Small intestine (tissue), 7 donors: ENCODE measurements around the gene CD58. TPM values are rescaled to one million over a fixed set of nuclear protein-coding genes. Genes with fewer than 3 reads are reported as not detected.

ENCODE experiments used
- DNase-seq, 2 donors: peaks; one replicate each; pipeline versions ENCODE4 v3.0.0 to v3.0.0-alpha.2; 2013
- FAIRE-seq: peaks from 2 replicates; lab custom pipeline; 2012; peaks lifted over from hg19 to GRCh38; lab: Jason Lieb, UNC
- H3K27ac ChIP-seq, 3 donors: one replicate each; pipeline ENCODE4 v1.5.1; 2013; ENCODE audit warnings: low read length in 2 of 3, mild to moderate bottlenecking in 2 of 3, control low read depth in 1 of 3, inconsistent platforms in 1 of 3, low read depth in 1 of 3, moderate library complexity in 1 of 3
- H3K27me3 ChIP-seq, 3 donors: one replicate each; pipeline ENCODE4 v1.6.1; 2013; ENCODE audit warnings: low read length in 3 of 3, inconsistent platforms in 1 of 3; ENCODE audit not compliant: control insufficient read depth in 3 of 3, insufficient read depth in 3 of 3
- H3K36me3 ChIP-seq, 3 donors: one replicate each; pipeline ENCODE4 v1.6.1; 2013; ENCODE audit warnings: low read length in 3 of 3, inconsistent platforms in 1 of 3, low read depth in 1 of 3, mild to moderate bottlenecking in 1 of 3, moderate library complexity in 1 of 3; ENCODE audit not compliant: control insufficient read depth in 3 of 3, insufficient read depth in 2 of 3
- H3K4me1 ChIP-seq, 3 donors: one replicate each; pipeline ENCODE4 v1.6.1; 2013; ENCODE audit warnings: low read length in 2 of 3, inconsistent platforms in 1 of 3, low read depth in 1 of 3, mild to moderate bottlenecking in 1 of 3, moderate library complexity in 1 of 3; ENCODE audit not compliant: control insufficient read depth in 3 of 3, insufficient read depth in 2 of 3
- H3K4me3 ChIP-seq, 3 donors: one replicate each; pipeline ENCODE4 v1.5.1; 2013; ENCODE audit warnings: low read length in 3 of 3, control low read depth in 1 of 3, inconsistent platforms in 1 of 3, low read depth in 1 of 3, mild to moderate bottlenecking in 1 of 3, moderate library complexity in 1 of 3
- H3K9me3 ChIP-seq, 2 donors: one replicate each; pipeline ENCODE4 v1.6.1; 2013; ENCODE audit warnings: low read depth in 1 of 2, low read length in 1 of 2; ENCODE audit not compliant: control insufficient read depth in 2 of 2, insufficient read depth in 1 of 2
- WGBS, 3 donors: extraction: QIAGEN DNeasy Blood & Tissue Kit; methylation state at CpG; one replicate each; pipeline ENCODE4 v1.1.7; 2013; 5-methylcytosine and 5-hydroxymethylcytosine counted together
- polyA plus RNA-seq, 4 donors: library from polyadenylated mRNA; stranded (reverse) in 3 of 4; unstranded in 1 of 4; fragments of 200-250 nt in 3 of 4; fragments of 120-200 nt in 1 of 4; gene quantifications; one replicate each; pipeline versions ENCODE4 v1.2.1 to v1.2.3, GENCODE V29; 2013
- donor health status: healthy with polysubstance abuse.
- donor health status: control.
- donor health status: control.
- donor health status: Bipolar disorder and iron deficiency.
- donor health status: healthy.

The CD58 gene
- polyA plus RNA-seq, 4 donors = 28.4 to 40.8 (median 29.6) TPM

DNA sequence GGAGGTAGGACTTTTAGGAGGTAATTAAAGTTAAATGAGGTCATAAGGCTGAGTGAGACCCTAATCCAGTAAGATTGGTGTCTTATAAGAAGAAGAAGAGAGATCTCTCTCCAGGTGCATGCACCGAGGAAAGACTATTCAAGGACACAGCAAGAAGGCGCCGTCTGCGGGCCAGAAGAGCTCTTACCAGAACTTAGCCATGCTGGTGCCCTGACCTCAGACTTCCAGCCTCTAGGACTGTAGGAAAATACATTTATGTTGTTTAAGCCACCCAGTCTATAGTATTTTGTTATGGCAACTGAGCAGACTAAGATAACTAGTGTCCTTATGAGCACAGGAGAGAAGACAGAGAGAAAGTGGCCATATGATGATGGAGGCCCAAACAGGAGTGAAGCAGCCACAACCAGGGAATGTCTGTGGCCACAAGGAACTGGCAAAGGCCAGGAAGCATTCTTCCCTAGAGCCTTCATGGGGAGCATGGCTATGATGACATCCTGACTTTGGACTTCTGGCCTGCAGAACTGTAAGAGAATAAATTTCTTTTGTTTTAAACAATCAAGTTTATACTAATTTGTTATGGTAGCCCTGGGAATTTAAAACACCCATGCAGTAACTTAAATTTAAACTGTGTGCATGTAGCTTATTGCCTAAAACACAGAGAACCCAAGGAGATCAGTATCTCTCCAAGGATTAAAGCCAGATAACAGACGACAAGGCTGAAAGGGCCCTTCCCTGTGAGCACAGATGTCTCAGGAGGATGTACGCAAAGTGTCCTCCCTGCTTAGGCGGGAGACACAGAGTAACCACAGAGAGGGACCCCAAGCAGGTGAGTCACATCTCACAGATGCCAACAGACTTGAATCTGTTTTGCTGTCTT is 9.9 kb upstream of the CD58 start:
- Histone ChIP-seq H3K27me3 (no peaks in the 10 kb centered on the region), H3K4me1 (no peaks in the 10 kb centered on the region), H3K36me3 (peaks cover 0 to 57% (median 5%) of the 10 kb centered on the region in 3 donors), H3K9me3 (no peaks in the 10 kb centered on the region), H3K27ac (no peak overlapping the region), H3K4me3 (no peak overlapping the region)
- DNase-seq (no peak), FAIRE-seq (no peak)
- WGBS, 3 donors = 79 to 87% (median 81%) methylated on average over 7 of the region's 7 CpGs

DNA sequence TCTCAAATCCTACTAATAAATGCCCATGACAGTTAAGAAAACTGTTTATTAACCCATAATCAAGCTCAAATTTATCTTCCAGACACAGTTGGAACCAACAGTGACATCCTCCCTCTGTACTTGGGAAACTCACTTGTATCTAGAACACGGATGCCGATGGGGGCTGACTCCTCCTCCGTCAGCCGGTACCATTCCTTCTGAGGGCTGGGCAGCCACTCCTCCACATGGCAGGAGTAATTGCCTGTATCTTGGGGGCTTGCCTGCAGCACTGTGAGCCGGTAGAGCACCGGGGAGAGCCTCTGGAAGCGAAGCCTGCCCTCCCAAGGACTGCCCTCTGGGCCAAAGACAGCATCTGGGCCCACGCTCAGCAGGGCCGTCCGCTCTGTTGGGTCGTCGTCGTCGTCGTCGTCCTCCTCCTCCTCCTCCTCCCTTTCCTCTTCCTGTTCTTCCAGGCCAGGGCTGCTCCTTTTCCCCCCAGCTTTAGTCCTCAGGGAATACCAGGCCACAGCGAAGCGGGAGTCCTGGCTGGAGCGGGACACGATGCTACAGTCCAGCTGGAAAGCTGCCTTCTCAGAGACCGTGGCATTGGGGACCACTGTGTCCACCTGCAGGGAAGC is 8.5 kb upstream of the CD58 start:
- peaks cover 0 to 49% (median 5%) of the 10 kb centered on the region in 3 donors for H3K36me3 ChIP-seq
- no peaks in the 10 kb centered on the region for H3K4me1 ChIP-seq
- no peaks in the 10 kb centered on the region for H3K9me3 ChIP-seq
- WGBS, 3 donors = 83 to 90% (median 88%) methylated on average over 20 to 21 of the region's 21 CpGs
- H3K27me3 ChIP-seq = no peaks in the 10 kb centered on the region
- DNase-seq = no peak
- H3K4me3 ChIP-seq = no peak overlapping the region
- no peak overlapping the region for H3K27ac ChIP-seq
- FAIRE-seq = no peak

DNA sequence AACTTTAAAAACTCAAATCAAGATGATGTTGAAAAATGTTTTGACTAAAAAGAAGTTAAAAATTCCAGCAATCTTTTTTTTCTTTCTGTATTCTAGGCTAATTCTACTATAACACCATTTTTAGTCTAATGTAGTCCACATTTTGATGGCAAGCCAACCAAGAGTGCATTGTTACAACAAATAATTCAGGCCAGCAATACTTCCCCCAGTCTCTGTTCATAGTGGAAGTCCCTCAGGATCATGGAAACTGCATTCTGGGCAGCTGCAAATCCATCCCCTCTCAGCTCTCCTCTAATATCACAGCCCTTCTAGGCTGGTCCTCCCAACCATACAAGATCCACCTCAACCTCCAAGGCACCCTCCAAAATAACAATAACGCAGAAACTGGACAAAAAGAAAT is 7.8 kb upstream of the CD58 start:
- peaks cover 0 to 47% (median 5%) of the 10 kb centered on the region in 3 donors for H3K36me3 ChIP-seq
- WGBS, 3 donors = 95 to 98% (median 97%) methylated on average over 1 of the region's 1 CpG
- H3K4me3 ChIP-seq = no peak overlapping the region
- H3K9me3 ChIP-seq = no peaks in the 10 kb centered on the region
- H3K27me3 ChIP-seq = no peaks in the 10 kb centered on the region
- peaks cover 0 to 3% (median 0%) of the 10 kb centered on the region in 3 donors for H3K4me1 ChIP-seq
- no peak overlapping the region for H3K27ac ChIP-seq
- FAIRE-seq (no peak), DNase-seq (no peak)

DNA sequence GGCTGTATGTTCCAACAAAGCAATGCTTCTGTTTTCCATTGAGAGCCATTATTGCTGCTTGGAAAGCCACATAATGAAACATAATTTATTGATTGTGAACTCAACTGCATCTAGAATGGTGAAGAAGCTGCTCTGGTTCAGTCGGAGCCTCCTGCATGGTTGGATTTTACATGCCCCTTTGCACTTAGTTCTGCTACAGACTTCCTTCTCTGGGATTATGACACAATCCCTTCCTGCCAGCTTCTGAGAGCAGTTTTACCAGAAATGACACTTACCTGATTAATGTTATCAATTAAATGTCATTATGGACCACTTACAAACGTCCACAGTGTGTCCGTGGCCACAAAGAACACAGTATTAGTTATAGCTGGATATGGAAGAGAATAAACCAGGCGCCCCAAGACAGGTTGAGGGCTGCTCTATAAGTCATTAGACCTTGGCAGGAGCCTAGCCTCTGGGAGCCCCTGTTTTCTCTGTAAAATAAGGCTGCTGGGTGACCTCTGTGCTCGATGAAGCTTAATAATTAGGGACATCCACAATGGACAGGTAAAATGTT is 7.0 kb upstream of the CD58 start:
- FAIRE-seq = no peak

DNA sequence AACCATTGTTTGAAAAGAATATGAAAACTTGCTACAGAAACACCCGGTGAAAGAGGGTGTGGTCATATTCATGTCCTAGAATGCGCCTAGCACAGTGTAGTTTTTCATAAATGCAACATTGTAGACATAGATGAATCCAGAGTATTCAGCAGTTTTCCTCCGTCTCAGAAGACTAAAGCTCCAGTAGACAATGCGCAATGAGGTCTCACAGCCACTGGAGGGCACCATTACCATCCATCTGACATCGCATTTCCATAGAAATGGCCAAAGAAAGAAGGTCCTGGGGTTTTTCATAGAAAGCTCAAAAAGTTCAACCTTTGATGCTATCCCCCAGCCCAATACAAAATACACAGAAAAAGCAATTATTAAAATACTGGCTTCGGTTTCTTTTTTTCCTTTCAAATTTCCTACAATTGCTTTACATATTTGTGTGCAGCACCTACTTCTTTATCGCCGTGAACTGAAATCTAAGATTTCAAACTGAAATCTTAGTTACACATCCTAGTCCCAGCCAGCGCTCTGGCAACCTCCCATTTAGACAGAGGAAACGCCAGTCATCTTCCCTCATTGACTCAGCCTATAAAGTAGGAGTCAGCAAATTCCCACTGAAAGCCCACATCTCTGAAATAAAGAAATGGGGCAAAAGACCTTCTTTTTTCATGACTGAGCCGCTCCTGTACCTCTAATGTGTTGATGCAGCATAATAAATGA is 3.9 kb upstream of the CD58 start:
- Histone ChIP-seq H3K36me3 (peaks cover 0 to 27% (median 2%) of the 10 kb centered on the region in 3 donors), H3K27me3 (no peaks in the 10 kb centered on the region), H3K4me1 (peaks cover 0 to 13% (median 0%) of the 10 kb centered on the region in 3 donors), H3K4me3 (no peak overlapping the region), H3K27ac (no peak overlapping the region), H3K9me3 (no peaks in the 10 kb centered on the region)
- WGBS, 3 donors = 33 to 35% (median 34%) methylated on average over 11 of the region's 11 CpGs
- peak; percentile 68 to 77 for DNase-seq
- no peak for FAIRE-seq

More for the DNA sequence above, 7.0 kb upstream of the CD58 start:
- Histone ChIP-seq H3K9me3 (no peaks in the 10 kb centered on the region), H3K4me3 (no peak overlapping the region), H3K27ac (no peak overlapping the region), H3K36me3 (peaks cover 0 to 42% (median 5%) of the 10 kb centered on the region in 3 donors), H3K4me1 (peaks cover 0 to 3% (median 0%) of the 10 kb centered on the region in 3 donors), H3K27me3 (no peaks in the 10 kb centered on the region)
- 84 to 86% (median 85%) methylated on average over 5 of the region's 5 CpGs for WGBS, 3 donors
- no peak for DNase-seq

DNA sequence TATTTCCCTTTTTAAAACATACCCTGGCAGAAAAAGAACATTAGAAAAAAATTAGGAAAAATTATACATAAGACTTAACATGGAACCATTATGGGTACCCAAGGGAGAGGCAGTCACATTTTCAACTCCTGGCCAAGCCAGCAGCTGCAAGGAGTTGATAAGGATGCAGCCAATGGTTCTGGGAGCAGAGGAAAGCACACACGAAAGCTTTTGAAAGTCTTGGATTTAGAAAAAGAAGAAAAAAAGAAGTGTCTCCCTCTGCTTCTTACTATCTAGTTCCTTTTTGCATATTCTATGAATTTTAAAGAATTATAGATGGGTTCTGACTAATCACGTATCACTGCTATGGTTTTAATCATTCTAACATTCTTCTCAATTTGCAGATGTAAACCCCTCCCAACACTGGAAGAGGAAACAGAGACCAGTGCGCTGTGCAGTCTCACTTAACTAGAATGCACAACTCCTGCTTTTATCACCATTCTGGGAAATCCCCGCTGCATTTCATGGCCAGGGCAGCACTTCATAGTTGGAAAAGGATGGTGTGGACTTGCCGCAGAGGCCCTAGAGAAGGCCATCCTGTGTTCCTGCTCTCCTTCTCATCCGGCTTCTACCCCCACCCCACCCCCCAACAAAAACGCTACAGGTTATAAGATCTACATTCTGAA is 2.7 kb upstream of the CD58 start:
- DNase-seq = no peak
- H3K4me1 ChIP-seq = peaks cover 0 to 20% (median under 1%) of the 10 kb centered on the region in 3 donors
- no peaks in the 10 kb centered on the region for H3K27me3 ChIP-seq
- H3K4me3 ChIP-seq = no peak overlapping the region
- no peak overlapping the region for H3K27ac ChIP-seq
- no peaks in the 10 kb centered on the region for H3K9me3 ChIP-seq
- FAIRE-seq = no peak
- WGBS, 3 donors = 81 to 90% (median 84%) methylated on average over 7 of the region's 7 CpGs
- peaks cover 0 to 21% (median 2%) of the 10 kb centered on the region in 3 donors for H3K36me3 ChIP-seq

DNA sequence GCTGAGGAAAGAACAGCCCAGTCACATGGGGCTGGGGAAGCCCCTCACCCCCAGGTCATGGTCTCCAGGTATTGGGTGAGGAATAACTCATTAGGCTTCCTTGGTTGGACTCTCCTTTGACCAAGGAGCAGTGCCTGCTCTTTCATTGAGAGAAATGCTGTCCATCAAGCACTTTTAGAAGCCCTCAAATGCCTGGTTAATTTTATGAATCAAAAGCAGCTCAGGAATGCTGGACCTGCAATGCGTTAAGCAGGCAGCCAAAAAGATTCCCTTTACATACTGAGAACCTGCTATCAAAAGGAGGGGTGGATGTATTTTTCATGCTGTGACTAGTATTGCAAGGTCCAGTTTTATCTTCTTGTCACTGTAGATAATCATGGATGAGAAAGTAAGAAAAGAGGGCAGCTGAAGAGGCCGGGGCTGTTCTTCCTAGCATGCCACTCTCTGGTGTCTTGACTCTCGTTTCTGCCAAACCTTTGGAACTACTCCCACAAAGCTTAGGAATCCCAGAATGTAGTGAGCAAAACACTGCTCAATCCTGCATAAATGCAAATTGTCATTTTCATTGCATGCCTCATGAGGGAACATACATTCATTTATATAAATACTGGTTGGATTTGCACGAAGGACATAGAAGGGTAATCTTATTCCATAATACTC is 2.1 kb upstream of the CD58 start:
- no peaks in the 10 kb centered on the region for H3K27me3 ChIP-seq
- H3K36me3 ChIP-seq = peaks cover 0 to 19% (median 2%) of the 10 kb centered on the region in 3 donors
- FAIRE-seq (no peak), DNase-seq (no peak)
- peaks cover 0 to 20% (median 3%) of the 10 kb centered on the region in 3 donors for H3K4me1 ChIP-seq
- H3K4me3 ChIP-seq = no peak overlapping the region
- WGBS, 3 donors = 89 to 91% (median 90%) methylated on average over 4 of the region's 4 CpGs
- no peak overlapping the region for H3K27ac ChIP-seq
- no peaks in the 10 kb centered on the region for H3K9me3 ChIP-seq
